Measurements from ENCODE around the gene SLC35F4. TPM values are rescaled to one million over a fixed set of nuclear protein-coding genes. Genes with fewer than 3 reads are reported as not detected.

The SLC35F4 gene
- total and polyA plus RNA-seq, 2 donors from 2014 or later, result 0.30 TPM; not detected in 1

GRCh38 chr14:57884175-57884574 lies 18.3 kb upstream of the SLC35F4 start:
- Histone ChIP-seq H3K4me3 (ENCODE audit: low read length in 3 of 3) (no peak overlapping the region), H3K27me3 (ENCODE audit: control insufficient read depth, insufficient read depth, low read length) (no peaks in the 10 kb centered on the region), H3K9ac (ENCODE audit: low read length in 3 of 3) (no peak overlapping the region), H3K36me3 (ENCODE audit: control insufficient read depth in 2 of 3, insufficient read depth in 3 of 3, low read length in 3 of 3) (no peaks in the 10 kb centered on the region), H3K9me3 (ENCODE audit: control insufficient read depth in 2 of 3, insufficient read depth in 1 of 3, low read length in 3 of 3) (no peaks in the 10 kb centered on the region), H3K4me1 (ENCODE audit: control insufficient read depth in 2 of 3, insufficient read depth in 2 of 3, low read depth in 1 of 3, low read length in 3 of 3) (no peaks in the 10 kb centered on the region), H3K27ac (ENCODE audit: low read depth in 2 of 2, low read length in 2 of 2) (no peak overlapping the region)
- no peak for DNase-seq
- no peak for FAIRE-seq
- no peak for TF ChIP-seq CTCF (IDR thresholded peaks at IDR 0.05; ENCODE audit: borderline replicate concordance, extremely low read depth, insufficient read depth)
- intact Hi-C loops (cut with DNase I), result no loop called here

GRCh38 chr14:57883061-57883460 lies 17.2 kb upstream of the SLC35F4 start:
- intact Hi-C loops (cut with DNase I), result no loop called here
- Histone ChIP-seq H3K4me1 (ENCODE audit: control insufficient read depth in 2 of 3, insufficient read depth in 2 of 3, low read depth in 1 of 3, low read length in 3 of 3) (no peaks in the 10 kb centered on the region), H3K27me3 (ENCODE audit: control insufficient read depth, insufficient read depth, low read length) (no peaks in the 10 kb centered on the region), H3K27ac (ENCODE audit: low read depth in 2 of 2, low read length in 2 of 2) (no peak overlapping the region), H3K36me3 (ENCODE audit: control insufficient read depth in 2 of 3, insufficient read depth in 3 of 3, low read length in 3 of 3) (no peaks in the 10 kb centered on the region), H3K4me3 (ENCODE audit: low read length in 3 of 3) (no peak overlapping the region), H3K9ac (ENCODE audit: low read length in 3 of 3) (no peak overlapping the region), H3K9me3 (ENCODE audit: control insufficient read depth in 2 of 3, insufficient read depth in 1 of 3, low read length in 3 of 3) (peaks cover 0 to 3% (median 3%) of the 10 kb centered on the region in 3 donors)
- no peak for DNase-seq
- no peak for FAIRE-seq
- no peak for TF ChIP-seq CTCF (IDR thresholded peaks at IDR 0.05; ENCODE audit: borderline replicate concordance, extremely low read depth, insufficient read depth)

GRCh38 chr14:57879516-57879915 lies 13.6 kb upstream of the SLC35F4 start:
- TF ChIP-seq CTCF (IDR thresholded peaks at IDR 0.05; ENCODE audit: borderline replicate concordance, extremely low read depth, insufficient read depth), result no peak
- FAIRE-seq (no peak), DNase-seq (no peak)
- Histone ChIP-seq H3K4me3 (ENCODE audit: low read length in 3 of 3) (no peak overlapping the region), H3K9me3 (ENCODE audit: control insufficient read depth in 2 of 3, insufficient read depth in 1 of 3, low read length in 3 of 3) (peaks cover 0 to 3% (median 3%) of the 10 kb centered on the region in 3 donors), H3K27ac (ENCODE audit: low read depth in 2 of 2, low read length in 2 of 2) (no peak overlapping the region), H3K4me1 (ENCODE audit: control insufficient read depth in 2 of 3, insufficient read depth in 2 of 3, low read depth in 1 of 3, low read length in 3 of 3) (no peaks in the 10 kb centered on the region), H3K36me3 (ENCODE audit: control insufficient read depth in 2 of 3, insufficient read depth in 3 of 3, low read length in 3 of 3) (no peaks in the 10 kb centered on the region), H3K27me3 (ENCODE audit: control insufficient read depth, insufficient read depth, low read length) (no peaks in the 10 kb centered on the region), H3K9ac (ENCODE audit: low read length in 3 of 3) (no peak overlapping the region)
- intact Hi-C loops (cut with DNase I), result no loop called here

GRCh38 chr14:57875985-57876384 lies 10.1 kb upstream of the SLC35F4 start:
- no peak overlapping the region for H3K4me3 ChIP-seq (ENCODE audit: low read length in 3 of 3)
- no peak overlapping the region for H3K27ac ChIP-seq (ENCODE audit: low read depth in 2 of 2, low read length in 2 of 2)
- no peaks in the 10 kb centered on the region for H3K27me3 ChIP-seq (ENCODE audit: control insufficient read depth, insufficient read depth, low read length)
- DNase-seq (no peak), FAIRE-seq (no peak)
- H3K9me3 ChIP-seq (ENCODE audit: control insufficient read depth in 2 of 3, insufficient read depth in 1 of 3, low read length in 3 of 3), result peaks cover 0 to 3% (median 3%) of the 10 kb centered on the region in 3 donors
- intact Hi-C loops (cut with DNase I), result no loop called here
- no peak for TF ChIP-seq CTCF (IDR thresholded peaks at IDR 0.05; ENCODE audit: borderline replicate concordance, extremely low read depth, insufficient read depth)
- no peaks in the 10 kb centered on the region for H3K4me1 ChIP-seq (ENCODE audit: control insufficient read depth in 2 of 3, insufficient read depth in 2 of 3, low read depth in 1 of 3, low read length in 3 of 3)
- no peak overlapping the region for H3K9ac ChIP-seq (ENCODE audit: low read length in 3 of 3)
- H3K36me3 ChIP-seq (ENCODE audit: control insufficient read depth in 2 of 3, insufficient read depth in 3 of 3, low read length in 3 of 3), result no peaks in the 10 kb centered on the region

All from kidney (tissue), 14 donors.